Measurements from ENCODE around the gene PPP6C.
"Not testable (repeated sequence)": the region's sequence is repeated elsewhere in the genome, so short reads cannot be mapped to it uniquely, and the experiment has no call there.

The PPP6C gene

DNA sequence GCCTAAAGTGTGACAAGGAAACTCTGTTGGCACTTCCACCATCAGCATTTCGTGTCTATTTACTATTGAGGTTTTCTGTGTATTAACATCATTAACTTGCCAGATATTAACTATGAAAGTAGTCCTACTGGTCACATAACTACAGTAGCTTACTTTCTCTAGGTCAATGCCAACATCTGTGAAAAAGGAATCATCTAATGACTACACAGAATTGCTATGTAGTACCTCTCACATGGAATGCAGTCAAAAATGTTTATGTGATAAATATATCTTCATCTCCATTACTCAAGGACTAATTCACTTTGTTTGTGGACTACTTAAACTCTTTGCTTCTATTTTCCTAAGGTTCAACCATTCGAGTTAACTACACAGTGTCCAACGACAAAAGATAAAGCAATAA is 48.4 kb downstream of the PPP6C start:
- DNase-seq: no peak

DNA sequence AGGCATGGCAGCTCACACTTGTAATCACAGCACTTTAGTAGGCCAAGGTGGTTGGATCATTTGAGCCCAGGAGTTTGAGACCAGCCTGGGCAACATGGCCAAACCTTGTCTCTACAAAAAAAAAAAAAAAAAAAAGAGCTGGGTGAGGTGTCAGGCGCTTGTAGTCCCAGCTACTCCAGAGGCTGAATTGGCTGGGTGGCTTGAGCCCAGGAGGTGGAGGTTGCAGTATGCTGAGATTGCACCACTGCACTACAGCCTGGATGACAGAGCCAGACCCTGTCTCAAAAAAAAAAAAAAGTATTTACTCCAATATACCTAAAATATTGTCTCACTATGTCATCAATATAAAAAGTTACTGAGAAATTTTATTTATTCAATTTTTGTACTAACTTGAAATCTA is 49.0 kb downstream of the PPP6C start:
- DNase-seq: no peak

- DNase-seq: no peak
Observed at GRCh38 chr9:125137200-125137599, 52.4 kb downstream of the PPP6C start.

- DNase-seq: no peak
Observed at GRCh38 chr9:125134976-125135375, 54.6 kb downstream of the PPP6C start.

- DNase-seq: no peak
Observed at GRCh38 chr9:125133403-125134329, 55.9 kb downstream of the PPP6C start.

- DNase-seq: no peak
Observed at GRCh38 chr9:125131778-125132177, 57.8 kb downstream of the PPP6C start.

DNA sequence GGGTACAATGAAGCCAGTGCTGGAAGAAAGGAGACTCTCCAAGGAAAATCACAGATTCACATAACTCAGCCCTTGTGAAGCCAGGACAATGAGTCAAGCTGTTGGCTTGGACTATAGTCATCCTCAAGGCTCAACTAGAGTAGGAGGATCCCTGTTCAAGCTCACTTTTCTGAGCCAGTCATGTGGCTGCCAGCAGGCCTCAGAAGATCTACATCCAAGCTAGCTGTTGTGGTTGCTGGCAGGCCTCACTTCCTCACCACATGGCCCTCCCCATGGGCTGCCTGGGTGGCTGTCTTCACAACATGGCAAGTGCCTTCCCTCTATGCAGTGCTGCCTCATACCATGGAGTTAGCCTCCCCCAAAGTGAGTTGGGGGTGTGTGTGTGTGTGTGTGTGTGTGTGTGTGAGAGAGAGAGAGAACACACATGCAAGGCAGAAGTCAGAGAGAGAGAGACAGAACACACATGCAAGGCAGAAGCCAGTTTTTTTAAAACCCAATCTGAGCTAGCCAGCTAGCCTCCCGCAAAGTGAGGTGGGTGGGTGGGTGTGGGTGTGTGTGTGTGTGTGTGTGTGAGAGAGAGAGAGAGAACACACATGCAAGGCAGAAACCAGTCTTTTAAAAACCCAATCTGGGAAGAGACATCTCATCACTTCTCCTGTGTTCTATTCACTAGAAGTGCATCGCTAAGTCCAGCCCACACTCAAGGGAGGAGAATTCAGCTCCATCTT is 63.4 kb downstream of the PPP6C start:
- no peak for DNase-seq

DNA sequence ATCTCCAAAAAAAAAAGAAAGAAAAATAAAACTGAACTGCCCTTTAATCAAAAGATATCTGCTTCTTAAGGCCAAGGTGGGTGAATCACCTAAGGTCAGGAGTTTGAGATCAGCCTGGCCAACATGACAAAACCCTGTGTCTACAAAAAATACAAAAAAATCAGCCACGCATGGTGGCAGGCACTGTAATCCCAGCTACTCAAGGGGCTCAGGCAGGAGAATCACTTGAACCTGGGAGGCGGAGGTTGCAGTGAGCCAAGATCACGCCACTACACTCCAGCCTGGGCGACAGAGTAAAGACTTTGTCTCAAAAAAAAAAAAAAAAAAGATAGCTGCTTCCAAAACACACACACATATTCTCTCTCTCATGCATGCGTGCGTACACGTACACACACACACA is 64.1 kb downstream of the PPP6C start:
- no peak for DNase-seq

DNA sequence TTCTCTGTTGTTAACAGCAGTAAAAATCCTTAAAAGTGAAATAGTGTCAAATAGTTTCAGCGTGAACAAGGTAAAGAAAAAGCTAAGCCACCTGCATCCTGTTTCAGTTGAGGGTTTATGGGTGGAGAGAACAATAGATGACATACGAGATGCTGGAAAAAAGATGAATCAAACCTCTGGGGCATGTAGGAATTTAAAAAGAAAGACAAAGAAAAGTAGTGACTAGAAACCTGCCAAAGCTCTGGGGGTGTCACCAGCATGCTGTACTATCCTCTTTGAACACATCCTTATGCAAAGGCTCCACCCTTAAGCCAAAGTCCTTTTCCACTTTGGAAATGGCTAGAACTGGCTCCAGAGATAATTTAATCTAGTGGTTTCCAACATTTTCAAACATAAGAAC is 68.5 kb downstream of the PPP6C start:
- DNase-seq: no peak

DNA sequence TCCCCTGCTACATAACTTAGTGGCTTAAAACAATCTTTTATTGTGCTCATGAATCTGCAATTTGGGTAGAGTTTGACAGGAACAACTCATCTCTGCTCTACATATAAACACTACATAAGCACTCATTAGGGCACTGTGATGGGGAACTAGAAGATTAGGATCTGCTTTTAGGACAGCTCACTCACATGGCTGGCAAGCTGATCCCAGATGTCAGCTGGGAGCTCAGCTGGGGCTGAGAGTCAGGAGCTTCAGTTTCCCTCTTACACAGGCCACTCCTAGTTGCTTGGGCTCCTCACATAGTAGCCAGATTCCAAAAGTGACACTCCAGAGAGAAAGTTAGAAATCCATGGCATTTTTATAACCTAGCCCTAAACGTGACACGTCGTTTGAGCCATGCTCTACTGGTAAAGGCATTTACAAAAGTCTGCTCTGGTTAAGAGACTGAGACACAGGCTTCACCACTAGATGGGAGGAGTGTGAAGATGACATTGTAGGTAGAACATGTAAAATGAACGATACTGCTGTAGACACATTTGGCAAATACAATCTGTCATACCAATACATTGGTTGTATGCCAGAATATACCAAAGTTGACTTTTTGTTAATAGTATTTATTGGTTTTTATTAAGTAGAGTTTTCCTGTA is 69.8 kb downstream of the PPP6C start:
- no peak for DNase-seq

- not testable (repeated sequence) for DNase-seq
Observed at GRCh38 chr9:125118696-125119095, 70.9 kb downstream of the PPP6C start.

DNA sequence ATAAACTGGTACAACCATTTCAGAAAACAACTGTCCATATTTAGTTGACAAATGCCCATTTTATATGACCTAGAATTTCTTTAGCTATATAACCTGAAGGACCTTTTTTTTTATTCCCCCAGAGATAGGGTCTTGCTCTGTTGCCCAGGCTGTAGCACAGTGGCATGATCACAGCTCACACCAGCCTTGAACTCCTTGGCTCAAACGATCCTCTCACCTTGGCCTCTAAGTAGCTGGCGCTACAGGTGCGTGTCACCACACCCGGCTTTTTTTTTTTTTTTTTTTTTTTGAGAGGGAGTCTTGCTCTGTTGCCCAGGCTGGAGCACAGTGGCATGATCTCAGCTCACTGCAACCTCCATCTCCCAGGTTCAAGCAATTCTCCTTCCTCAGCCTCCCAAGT is 75.1 kb downstream of the PPP6C start:
- not testable (repeated sequence) for DNase-seq

DNA sequence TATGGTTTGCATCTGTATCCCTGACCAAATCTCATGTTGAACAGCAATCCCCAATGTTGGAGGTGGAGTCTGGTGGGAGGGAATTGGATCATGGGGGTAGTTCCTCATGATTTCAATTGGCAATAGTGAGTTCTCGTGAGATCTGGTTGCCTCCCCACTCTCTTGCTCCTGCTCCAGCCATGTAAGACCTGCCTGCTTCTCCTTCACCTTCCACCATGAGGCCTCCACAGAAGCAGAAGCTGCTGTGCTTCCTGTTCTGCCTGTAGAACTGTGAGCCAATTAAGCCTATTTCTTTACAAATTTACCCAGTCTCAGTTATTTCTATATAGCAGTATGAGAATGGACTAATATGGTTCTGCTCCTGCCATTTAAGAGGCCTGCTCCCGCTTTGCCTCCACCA is 79.1 kb downstream of the PPP6C start:
- no peak for DNase-seq

- DNase-seq: not testable (repeated sequence)
Observed at GRCh38 chr9:125108541-125108940, 81.1 kb downstream of the PPP6C start.

DNA sequence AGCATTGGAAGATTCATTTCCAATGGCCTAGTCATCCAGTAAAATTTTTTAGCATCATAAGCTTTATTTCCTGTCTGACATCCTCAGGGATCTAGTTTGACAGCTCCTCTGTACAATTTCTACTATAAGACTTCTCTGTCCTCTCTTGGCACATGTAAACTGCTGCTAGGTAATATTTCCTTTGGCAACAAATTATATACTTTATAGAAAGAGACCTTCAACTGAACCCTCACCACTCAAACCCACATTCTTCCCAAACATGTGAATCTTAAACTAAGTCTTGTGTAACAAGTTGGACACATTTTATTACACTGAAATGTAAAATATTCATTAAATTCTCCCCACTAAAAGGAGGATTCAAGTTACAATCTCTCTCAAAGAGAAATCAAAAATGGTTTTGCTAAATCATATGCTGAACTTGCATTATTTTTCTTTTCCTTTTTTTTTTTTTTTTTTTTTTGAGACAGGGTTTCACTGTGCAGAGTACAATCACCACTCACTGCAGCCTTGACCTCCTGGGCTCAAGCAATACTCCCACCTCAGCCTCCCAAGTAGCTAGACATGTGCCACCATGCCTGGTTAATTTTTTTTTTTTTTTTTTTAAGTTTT is 83.2 kb downstream of the PPP6C start:
- DNase-seq: no peak

GRCh38 chr9:125103770-125104460 is 85.7 kb downstream of the PPP6C start:
- no peak for DNase-seq

DNA sequence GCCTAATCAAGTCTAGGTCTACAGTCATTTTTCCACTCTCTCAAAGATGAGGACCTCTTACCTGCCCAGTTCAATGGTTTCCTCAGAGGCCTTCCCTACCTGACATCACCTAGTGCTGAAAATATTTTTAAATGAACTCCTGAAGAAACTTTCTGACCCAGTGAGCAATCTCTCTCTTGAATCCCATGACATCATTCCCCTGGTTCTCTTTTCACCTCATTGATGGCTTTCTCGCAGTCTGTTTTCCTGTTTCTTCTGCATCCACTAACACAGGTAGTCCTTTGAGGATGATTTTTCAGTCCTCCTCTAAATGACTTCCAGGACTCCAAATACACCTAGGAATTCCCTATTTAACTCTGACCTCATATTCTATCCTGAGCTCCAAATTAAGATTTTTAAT is 86.6 kb downstream of the PPP6C start:
- no peak for DNase-seq

DNA sequence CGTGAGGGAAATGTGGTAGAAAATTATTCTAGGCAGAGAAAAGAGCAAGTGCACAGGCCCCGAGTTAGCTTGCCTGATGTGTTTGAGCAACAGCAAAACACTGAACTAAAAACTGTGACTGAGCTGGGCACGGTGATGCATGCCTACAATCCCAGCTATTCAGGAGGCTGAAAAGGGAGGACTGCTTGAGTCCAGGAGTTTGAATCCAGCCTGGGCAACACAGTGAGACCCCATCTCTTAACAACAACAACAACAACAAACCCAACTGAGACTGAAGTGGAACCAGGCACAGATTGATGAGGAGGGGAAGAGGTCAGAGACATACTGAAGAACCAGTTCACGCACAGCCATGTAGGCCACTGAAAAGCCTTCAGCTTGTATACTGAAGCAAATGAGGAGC is 88.8 kb downstream of the PPP6C start:
- DNase-seq: no peak

GRCh38 chr9:125099816-125100215 is 89.8 kb downstream of the PPP6C start:
- DNase-seq: no peak

Measured in NCI-H748 treated with DMSO at 0.1 percent for 48 hours (cell line).